ENCODE data around the gene PCSK5. TPM values are rescaled to one million over a fixed set of nuclear protein-coding genes. Genes with fewer than 3 reads are reported as not detected.
A peak's percentile ranks its signal among the peaks of the same experiment; 100 is the strongest.

The PCSK5 gene
- total RNA-seq, 2 experiments from 2014 or later, result 0.76 TPM; not detected in 1

GRCh38 chr9:75889577-75889976 is 896 bp upstream of the PCSK5 start:
- Histone ChIP-seq H3K9me3 (ENCODE audit: low read length) (no peaks in the 10 kb centered on the region), H3K4me3 (ENCODE audit: low read depth, low read length, poor library complexity, severe bottlenecking) (peak overlapping the region; percentile 65), H2AFZ (ENCODE audit: low read length) (peak overlapping the region; percentile 93), H3K79me2 (ENCODE audit: insufficient read depth, low read depth, low read length) (no peaks in the 10 kb centered on the region), H4K20me1 (ENCODE audit: insufficient read depth, low read length) (no peaks in the 10 kb centered on the region), H3K36me3 (ENCODE audit: insufficient read depth, low read length) (no peaks in the 10 kb centered on the region), H3K4me1 (ENCODE audit: insufficient read depth, low read length, poor library complexity, severe bottlenecking) (peaks cover 5% of the 10 kb centered on the region), H3K27ac (ENCODE audit: low read depth, low read length, poor library complexity, severe bottlenecking) (no peak overlapping the region), H3K9me2 (ENCODE audit: insufficient read depth, low read length) (no peaks in the 10 kb centered on the region), H3K4me2 (ENCODE audit: low read length) (peak overlapping the region; percentile 69)
- TF ChIP-seq EZH2phosphoT487 (IDR thresholded peaks at IDR 0.05; ENCODE audit: borderline replicate concordance, low read depth, low read length) (no peak), CTCF (conservative IDR thresholded peaks at IDR 0.05; ENCODE audit: low read length) (no peak)
- CTCF ChIA-PET (ENCODE audit: unreplicated experiment), result no interaction called here
- intact Hi-C loops (cut with micrococcal nuclease; ENCODE audit: unreplicated experiment), result no loop called here
- DNase-seq (ENCODE audit: low spot score), result no peak
- POLR2A ChIA-PET, result interaction anchor here (0.6 to 0.7 kb wide), 3 partner anchors 20 to 538 kb away, joined by 3 to 7 read pairs (median 4); no protein-coding TSS in a partner anchor
- no TSS peak for BruUV-seq (replicated peaks)

GRCh38 chr9:75889977-75890471 is 449 bp upstream of the PCSK5 start:
- Histone ChIP-seq H3K4me2 (ENCODE audit: low read length) (peak overlapping the region; percentile 69), H3K9me2 (ENCODE audit: insufficient read depth, low read length) (no peaks in the 10 kb centered on the region), H3K4me1 (ENCODE audit: insufficient read depth, low read length, poor library complexity, severe bottlenecking) (peaks cover under 1% of the 10 kb centered on the region), H3K36me3 (ENCODE audit: insufficient read depth, low read length) (no peaks in the 10 kb centered on the region), H3K4me3 (ENCODE audit: low read depth, low read length, poor library complexity, severe bottlenecking) (peak overlapping the region; percentile 65), H3K27ac (ENCODE audit: low read depth, low read length, poor library complexity, severe bottlenecking) (no peak overlapping the region), H4K20me1 (ENCODE audit: insufficient read depth, low read length) (no peaks in the 10 kb centered on the region), H3K9me3 (ENCODE audit: low read length) (no peaks in the 10 kb centered on the region), H3K79me2 (ENCODE audit: insufficient read depth, low read depth, low read length) (no peaks in the 10 kb centered on the region), H2AFZ (ENCODE audit: low read length) (peak overlapping the region; percentile 93)
- no TSS peak for BruUV-seq (replicated peaks)
- TF ChIP-seq CTCF (conservative IDR thresholded peaks at IDR 0.05; ENCODE audit: low read length), result no peak
- POLR2A ChIA-PET, result interaction anchor here (0.7 kb wide), 1 partner anchor 72 kb away, joined by 4 read pairs; no protein-coding TSS in a partner anchor
- CTCF ChIA-PET (ENCODE audit: unreplicated experiment), result no interaction called here
- no peak for DNase-seq (ENCODE audit: low spot score)
- intact Hi-C loops (cut with micrococcal nuclease; ENCODE audit: unreplicated experiment), result loop anchor here (2.0 kb wide), 1 partner anchor 19 kb away; no protein-coding TSS in a partner anchor

- Histone ChIP-seq H3K9me3 (ENCODE audit: low read length) (no peaks in the 10 kb centered on the region), H3K36me3 (ENCODE audit: insufficient read depth, low read length) (no peaks in the 10 kb centered on the region), H2AFZ (ENCODE audit: low read length) (no peak overlapping the region), H3K4me1 (ENCODE audit: insufficient read depth, low read length, poor library complexity, severe bottlenecking) (no peaks in the 10 kb centered on the region), H3K27ac (ENCODE audit: low read depth, low read length, poor library complexity, severe bottlenecking) (no peak overlapping the region), H3K4me3 (ENCODE audit: low read depth, low read length, poor library complexity, severe bottlenecking) (peak overlapping the region; percentile 65), H3K79me2 (ENCODE audit: insufficient read depth, low read depth, low read length) (no peaks in the 10 kb centered on the region), H3K9me2 (ENCODE audit: insufficient read depth, low read length) (no peaks in the 10 kb centered on the region), H3K4me2 (ENCODE audit: low read length) (0 out of 2 replicates have a peak overlapping the region, but pooled peaks have one; percentile 69), H4K20me1 (ENCODE audit: insufficient read depth, low read length) (no peaks in the 10 kb centered on the region)
- no TSS peak for BruUV-seq (replicated peaks)
- DNase-seq (ENCODE audit: low spot score), result no peak
- TF ChIP-seq CTCF (conservative IDR thresholded peaks at IDR 0.05; ENCODE audit: low read length), result no peak
- no peak for TF ChIP-seq EZH2phosphoT487 (IDR thresholded peaks at IDR 0.05; ENCODE audit: borderline replicate concordance, low read depth, low read length)
- intact Hi-C loops (cut with micrococcal nuclease; ENCODE audit: unreplicated experiment), result loop anchor here (2.0 kb wide), 1 partner anchor 21 kb away; no protein-coding TSS in a partner anchor
- ChIA-PET CTCF (ENCODE audit: unreplicated experiment) (no interaction called here), POLR2A (no interaction called here)
These were observed 836 bp downstream of the PCSK5 start for GRCh38 chr9:75891277-75891741.

Data from OCI-LY7 (cell line).